ENCODE results near the gene PTPRT. TPM values are rescaled to one million over a fixed set of nuclear protein-coding genes. Genes with fewer than 3 reads are reported as not detected.

PTPRT gene
- total and polyA plus RNA-seq, 2 of the 13 experiments (the other 11 are each of a cell fraction or from before 2014, with no cell fraction given): under 0.01 to 0.09 TPM

DNA sequence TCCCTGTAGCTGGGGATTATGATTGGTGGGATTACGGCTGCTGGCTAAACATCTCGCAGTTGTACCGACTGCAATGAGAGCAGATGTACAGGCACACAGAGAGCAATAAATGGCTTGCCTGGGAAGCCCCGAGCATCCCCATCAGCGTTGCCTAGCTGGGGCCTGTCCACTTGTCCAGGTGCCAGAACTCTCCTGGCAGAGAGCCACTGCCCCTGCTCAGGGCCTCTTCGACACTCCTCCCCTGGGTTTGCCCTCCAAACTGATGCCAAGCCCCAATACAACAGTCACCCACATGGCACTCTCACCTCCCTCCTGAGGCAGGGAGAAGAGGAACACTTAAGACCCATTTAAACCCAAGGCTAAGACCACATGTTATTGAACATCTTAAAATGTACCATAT is 715.1 kb downstream of the PTPRT start:
- POLR2A ChIA-PET: no interaction called here
- no peaks in the 10 kb centered on the region for H3K9me3 ChIP-seq (ENCODE audit: low read length)
- no TSS peak for BruUV-seq (replicated peaks)
- DNase-seq (ENCODE audit: low spot score) (no peak), FAIRE-seq (no peak), ATAC-seq (no peak)
- H2AFZ ChIP-seq (ENCODE audit: low read length): no peak overlapping the region
- H3K27ac ChIP-seq (ENCODE audit: extremely low read length, insufficient read depth, low read length): no peak overlapping the region
- 31% methylated on average over 4 of the region's 6 CpGs for WGBS (ENCODE audit: low lambda C conversion rate)
- H3K36me3 ChIP-seq (replicated peaks in 1 of 2; ENCODE audit: control insufficient read depth in 1 of 2, insufficient read depth in 2 of 2, low read length in 2 of 2): no peaks in the 10 kb centered on the region
- CTCF ChIA-PET (ENCODE audit: low intra/inter-chr PET ratio, low total read pairs): no interaction called here
- H3K4me3 ChIP-seq (replicated peaks in 1 of 3; ENCODE audit: insufficient read depth in 1 of 3, low read depth in 2 of 3, low read length in 3 of 3): no peak overlapping the region
- intact Hi-C loops (cut with micrococcal nuclease; ENCODE audit: unreplicated experiment) (no loop called here), in situ Hi-C loops (cut with HindIII; ENCODE audit: extremely low pct_ligation_motif_present, low pct_unique_long_range_greater_than_20kb) (no loop called here)
- H4K20me1 ChIP-seq (ENCODE audit: insufficient read depth, low read length): no peaks in the 10 kb centered on the region
- no peaks in the 10 kb centered on the region for H3K4me1 ChIP-seq (ENCODE audit: insufficient read depth, low read length)
- H3K79me2 ChIP-seq (ENCODE audit: insufficient read depth, low read length): no peaks in the 10 kb centered on the region
- TF ChIP-seq GABPB1 (CRISPR knock-in tag; IDR thresholded peaks at IDR 0.05): no peak
- TF ChIP-seq RFX1 (IDR thresholded peaks at IDR 0.05): no peak
- TF ChIP-seq ZNF75D (CRISPR knock-in tag; IDR thresholded peaks at IDR 0.05; ENCODE audit: borderline replicate concordance): no peak
- TF ChIP-seq ZMYM2 (CRISPR knock-in tag; IDR thresholded peaks at IDR 0.05): no peak
- no peak for TF ChIP-seq SIN3B (IDR thresholded peaks at IDR 0.05; ENCODE audit: low read length)
- no peak for TF ChIP-seq MYNN (CRISPR knock-in tag; IDR thresholded peaks at IDR 0.05; ENCODE audit: low read depth)
- no peak for TF ChIP-seq ZNF761 (CRISPR knock-in tag; conservative IDR thresholded peaks at IDR 0.05)
- no peak for TF ChIP-seq ZNF431 (CRISPR knock-in tag; IDR thresholded peaks at IDR 0.05; ENCODE audit: borderline replicate concordance, low read depth)
- no peak for TF ChIP-seq ZNF333 (CRISPR knock-in tag; IDR thresholded peaks at IDR 0.05; ENCODE audit: borderline replicate concordance)
- TF ChIP-seq IKZF1 (IDR thresholded peaks at IDR 0.05): no peak
- TF ChIP-seq ZNF12 (CRISPR knock-in tag; IDR thresholded peaks at IDR 0.05): no peak
- no peak for TF ChIP-seq JUND (CRISPR knock-in tag; IDR thresholded peaks at IDR 0.05)
- TF ChIP-seq SMAD9 (CRISPR knock-in tag; IDR thresholded peaks at IDR 0.05): no peak
- no peak overlapping the region for H3K4me2 ChIP-seq (ENCODE audit: low read depth, low read length)
- H3K9ac ChIP-seq (ENCODE audit: insufficient read depth, low read depth, low read length): no peak overlapping the region
- H3K27me3 ChIP-seq (ENCODE audit: control insufficient read depth in 1 of 2, insufficient read depth in 2 of 2, low read length in 2 of 2): no peaks in the 10 kb centered on the region; a peak in 1 of 5 replicates
